Loucy (cell line): ENCODE measurements around the gene TBC1D2.

Experiments used
- H2AFZ ChIP-seq: fragments of 200-600 bp; sonication (generic); 2 replicates; pipeline ENCODE4 v1.6.0; 2016; ENCODE audit warnings: antibody characterized with exemption, mild to moderate bottlenecking, low read length, moderate library complexity
- H3F3A ChIP-seq: fragments of 200-600 bp; 2 replicates; pipeline ENCODE4 v1.6.0; 2016; ENCODE audit warnings: antibody characterized with exemption, low read depth, mild to moderate bottlenecking
- H3K27me3 ChIP-seq: fragments of 200-600 bp; sonication (generic); 2 replicates; pipeline ENCODE4 v1.6.1; 2014; ENCODE audit warnings: low read length, mild to moderate bottlenecking; ENCODE audit not compliant: insufficient read depth, poor library complexity, severe bottlenecking
- H3K36me3 ChIP-seq: fragments of 200-600 bp; sonication (generic); 2 replicates; pipeline ENCODE4 v1.6.1; 2016; ENCODE audit warnings: low read length; ENCODE audit not compliant: insufficient read depth
- H3K4me1 ChIP-seq: fragments of 200-600 bp; sonication (generic); 2 replicates; pipeline ENCODE4 v1.5.1; 2014; ENCODE audit warnings: low read length, mild to moderate bottlenecking; ENCODE audit not compliant: insufficient read depth, poor library complexity, severe bottlenecking
- H3K4me2 ChIP-seq: fragments of 200-600 bp; sonication (generic); 2 replicates; pipeline ENCODE4 v1.6.0; 2014; ENCODE audit warnings: antibody characterized with exemption, low read length, low read depth, mild to moderate bottlenecking; ENCODE audit not compliant: poor library complexity, severe bottlenecking
- H3K4me3 ChIP-seq: fragments of 200-600 bp; sonication (generic); 2 replicates; pipeline ENCODE4 v1.5.1; 2014; ENCODE audit warnings: low read length, mild to moderate bottlenecking, mixed read lengths; ENCODE audit not compliant: poor library complexity, severe bottlenecking
- H3K79me2 ChIP-seq: fragments of 200-600 bp; sonication (generic); 2 replicates; pipeline ENCODE4 v1.6.1; 2014; ENCODE audit warnings: low read length; ENCODE audit not compliant: insufficient read depth
- H3K9ac ChIP-seq: fragments of 200-600 bp; sonication (generic); 2 replicates; pipeline ENCODE4 v1.6.0; 2014; ENCODE audit warnings: mild to moderate bottlenecking, low read depth, low read length, moderate library complexity; ENCODE audit not compliant: poor library complexity, severe bottlenecking
- H3K9me2 ChIP-seq: fragments of 200-600 bp; sonication (generic); replicated peaks from 2 replicates; pipeline ENCODE4 v1.6.1; 2016; ENCODE audit warnings: low read depth, low read length, mixed read lengths
- H3K9me3 ChIP-seq: fragments of 200-600 bp; sonication (generic); 2 replicates; pipeline ENCODE4 v1.6.1; 2014; ENCODE audit warnings: mild to moderate bottlenecking, antibody characterized with exemption, low read length, low read depth; ENCODE audit not compliant: insufficient read depth
- H4K20me1 ChIP-seq: fragments of 200-600 bp; sonication (generic); 2 replicates; pipeline ENCODE4 v1.6.0; 2014; ENCODE audit warnings: antibody characterized with exemption, low read length, mild to moderate bottlenecking; ENCODE audit not compliant: insufficient read depth, poor library complexity, severe bottlenecking
- CTCF ChIP-seq: fragments of 200-600 bp; sonication (generic); conservative IDR thresholded peaks from 2 replicates; pipeline ENCODE4 v1.5.1; 2014; ENCODE audit warnings: mild to moderate bottlenecking, antibody characterized with exemption, low read length
- EZH2phosphoT487 ChIP-seq: fragments of 200-600 bp; IDR thresholded peaks from 2 replicates; pipeline ENCODE4 v1.6.1; 2018; ENCODE audit warnings: antibody characterized with exemption, mild to moderate bottlenecking, moderate library complexity, borderline replicate concordance

The TBC1D2 gene

GRCh38 chr9:98222885-98223691, 32.4 kb downstream of the TBC1D2 start:
- Histone ChIP-seq H3K4me2 (no peak overlapping the region), H3K27me3 (no peaks in the 10 kb centered on the region), H2AFZ (no peak overlapping the region), H3K4me3 (no peak overlapping the region), H3K4me1 (no peaks in the 10 kb centered on the region), H3K79me2 (no peaks in the 10 kb centered on the region), H3K9ac (no peak overlapping the region), H3K9me2 (no peaks in the 10 kb centered on the region), H3K9me3 (no peaks in the 10 kb centered on the region), H3K36me3 (no peaks in the 10 kb centered on the region), H4K20me1 (no peaks in the 10 kb centered on the region), H3F3A (no peaks in the 10 kb centered on the region)
- TF ChIP-seq EZH2phosphoT487 (no peak), CTCF (no peak)

- Histone ChIP-seq H3K36me3 (no peaks in the 10 kb centered on the region), H3K79me2 (no peaks in the 10 kb centered on the region), H2AFZ (no peak overlapping the region), H3K4me3 (no peak overlapping the region), H4K20me1 (no peaks in the 10 kb centered on the region), H3K9me3 (no peaks in the 10 kb centered on the region), H3K4me2 (no peak overlapping the region), H3K9me2 (no peaks in the 10 kb centered on the region), H3K27me3 (no peaks in the 10 kb centered on the region), H3K9ac (no peak overlapping the region), H3F3A (no peaks in the 10 kb centered on the region), H3K4me1 (no peaks in the 10 kb centered on the region)
- no peak for TF ChIP-seq CTCF
- TF ChIP-seq EZH2phosphoT487: no peak
Observed at GRCh38 chr9:98220911-98221310, 34.5 kb downstream of the TBC1D2 start.

GRCh38 chr9:98219794-98220370, 35.6 kb downstream of the TBC1D2 start:
- H3K9me3 ChIP-seq: no peaks in the 10 kb centered on the region
- no peak overlapping the region for H3K4me3 ChIP-seq
- no peaks in the 10 kb centered on the region for H3K79me2 ChIP-seq
- no peaks in the 10 kb centered on the region for H3F3A ChIP-seq
- no peak overlapping the region for H3K9ac ChIP-seq
- no peak overlapping the region for H3K4me2 ChIP-seq
- no peaks in the 10 kb centered on the region for H3K4me1 ChIP-seq
- no peak for TF ChIP-seq CTCF
- TF ChIP-seq EZH2phosphoT487: no peak
- no peaks in the 10 kb centered on the region for H3K36me3 ChIP-seq
- H3K27me3 ChIP-seq: no peaks in the 10 kb centered on the region
- no peaks in the 10 kb centered on the region for H4K20me1 ChIP-seq
- H3K9me2 ChIP-seq: no peaks in the 10 kb centered on the region
- no peak overlapping the region for H2AFZ ChIP-seq
